ENCODE data around the gene TMEM17. TPM values are rescaled to one million over a fixed set of nuclear protein-coding genes. Genes with fewer than 3 reads are reported as not detected.

TMEM17 gene
- total RNA-seq, 1 experiment from 2014 or later: 4.1 TPM

- no TSS peak for BruUV-seq (replicated peaks)
- no peaks in the 10 kb centered on the region for H3K9me3 ChIP-seq (ENCODE audit: control insufficient read depth, insufficient read depth, low read depth, low read length)
- no peaks in the 10 kb centered on the region for H3K36me3 ChIP-seq (ENCODE audit: control insufficient read depth, insufficient read depth, low read length)
- intact Hi-C loops (cut with micrococcal nuclease; ENCODE audit: unreplicated experiment): no loop called here
- H3K4me1 ChIP-seq (ENCODE audit: control insufficient read depth, insufficient read depth, low read length): no peaks in the 10 kb centered on the region
- ChIA-PET POLR2A (no interaction called here), CTCF (no interaction called here)
- H3K27ac ChIP-seq (ENCODE audit: low read length): no peak overlapping the region
- DNase-seq (ENCODE audit: low read depth, low spot score) (no peak), ATAC-seq (no peak)
- no peak overlapping the region for H3K4me3 ChIP-seq (ENCODE audit: low read depth in 2 of 2, low read length in 2 of 2)
- no peak for TF ChIP-seq TCF7L2 (IDR thresholded peaks at IDR 0.05; ENCODE audit: low read depth, low read length)
- in situ Hi-C loops (cut with HindIII; ENCODE audit: low pct_unique_long_range_greater_than_20kb, low sequenced_read_pairs): no loop called here
- H3K27me3 ChIP-seq (ENCODE audit: control insufficient read depth, insufficient read depth, low read length): no peaks in the 10 kb centered on the region
These were observed 55.2 kb downstream of the TMEM17 start for GRCh38 chr2:62450716-62451191.

Other genes with a start within 250 kb of the TMEM17 start
- 46.1 TPM for gene EHBP1, start 199.5 kb upstream of the TMEM17 start, total RNA-seq (2021; ENCODE audit: unreplicated experiment)

Measured in Panc1 (cell line).